GM12864 (cell line): Measurements from ENCODE around the gene HDAC10.

Source experiments
- DNase-seq: peaks from one replicate; pipeline ENCODE4 v3.0.0-alpha.2; 2011; ENCODE audit warnings: low read depth
- H3K4me3 ChIP-seq: 2 replicates; pipeline ENCODE4 v1.5.1; 2011; ENCODE audit warnings: mild to moderate bottlenecking, low read depth, low read length, control low read depth
- CTCF ChIP-seq: IDR thresholded peaks from 2 replicates; pipeline ENCODE4 v1.5.1; 2011; ENCODE audit warnings: low read depth, mild to moderate bottlenecking, moderate library complexity, low read length, control low read depth, inconsistent platforms; ENCODE audit errors: missing control alignments

Gene HDAC10

GRCh38 chr22:50289942-50290630 is 39.0 kb upstream of the HDAC10 start:
- H3K4me3 ChIP-seq = no peak overlapping the region
- DNase-seq = no peak
- no peak for TF ChIP-seq CTCF

GRCh38 chr22:50289151-50289941 is 38.3 kb upstream of the HDAC10 start:
- no peak for DNase-seq
- H3K4me3 ChIP-seq = no peak overlapping the region
- no peak for TF ChIP-seq CTCF

- no peak overlapping the region for H3K4me3 ChIP-seq
- TF ChIP-seq CTCF = no peak
- DNase-seq = no peak
Observed at GRCh38 chr22:50287731-50288130, 36.7 kb upstream of the HDAC10 start.

GRCh38 chr22:50286701-50287318 is 35.7 kb upstream of the HDAC10 start:
- DNase-seq = no peak
- TF ChIP-seq CTCF = no peak
- no peak overlapping the region for H3K4me3 ChIP-seq

GRCh38 chr22:50286275-50286674 is 35.2 kb upstream of the HDAC10 start:
- no peak overlapping the region for H3K4me3 ChIP-seq
- no peak for TF ChIP-seq CTCF
- no peak for DNase-seq

- TF ChIP-seq CTCF = no peak
- no peak for DNase-seq
- no peak overlapping the region for H3K4me3 ChIP-seq
Observed at GRCh38 chr22:50285568-50286229, 34.6 kb upstream of the HDAC10 start.
